Natural killer cell (primary cell): ENCODE results near the gene SNX22. TPM values are rescaled to one million over a fixed set of nuclear protein-coding genes. Genes with fewer than 3 reads are reported as not detected.

ENCODE experiments used
- ATAC-seq, 3 donors: fragments of 150-1000 bp in 2 of 3; fragments of 200-7000 bp in 1 of 3; cut with Tn5 transposase; 1 replicate in 1 of 3; 2 replicates in 2 of 3; pipeline ENCODE4 v1.10.0; 2021; ENCODE audit warnings: mild to moderate bottlenecking in 2 of 3, moderate library complexity in 2 of 3
- DNase-seq, 2 donors: peaks; one replicate each; pipeline versions ENCODE4 v3.0.0 to v3.0.0-alpha.2; 2013 to 2021; ENCODE audit warnings: mixed read lengths in 1 of 2
- H3K27ac ChIP-seq: one replicate; pipeline ENCODE4 v1.5.1; 2013; ENCODE audit warnings: mild to moderate bottlenecking, low read length
- H3K27me3 ChIP-seq: one replicate; pipeline ENCODE4 v1.6.1; 2013; ENCODE audit warnings: low read length; ENCODE audit not compliant: control insufficient read depth, insufficient read depth
- H3K36me3 ChIP-seq: one replicate; pipeline ENCODE4 v1.6.1; 2013; ENCODE audit warnings: low read length; ENCODE audit not compliant: control insufficient read depth, insufficient read depth
- H3K4me1 ChIP-seq: one replicate; pipeline ENCODE4 v1.6.1; 2013; ENCODE audit warnings: low read length; ENCODE audit not compliant: control insufficient read depth, insufficient read depth
- H3K4me3 ChIP-seq: one replicate; pipeline ENCODE4 v1.5.1; 2013; ENCODE audit warnings: low read length
- H3K9me3 ChIP-seq: one replicate; pipeline ENCODE4 v1.6.1; 2013; ENCODE audit warnings: low read length; ENCODE audit not compliant: control insufficient read depth, insufficient read depth
- H3K27ac Mint-ChIP-seq, 2 donors: one replicate each; pipeline ENCODE4 v1.8.0; 2022; ENCODE audit warnings: mild to moderate bottlenecking in 2 of 2, mixed read lengths in 2 of 2, moderate library complexity in 1 of 2
- H3K27me3 Mint-ChIP-seq, 2 donors: one replicate each; pipeline ENCODE4 v1.8.0; 2022; ENCODE audit warnings: low read depth in 2 of 2, mixed read lengths in 2 of 2
- H3K36me3 Mint-ChIP-seq: one replicate; pipeline ENCODE4 v1.8.0; 2022; ENCODE audit warnings: mixed read lengths
- H3K4me1 Mint-ChIP-seq, 2 donors: one replicate each; pipeline ENCODE4 v1.8.0; 2022; ENCODE audit warnings: mixed read lengths in 2 of 2
- H3K4me3 Mint-ChIP-seq: one replicate; pipeline ENCODE4 v1.8.0; 2022; ENCODE audit warnings: mild to moderate bottlenecking, moderate library complexity, mixed read lengths
- H3K9me3 Mint-ChIP-seq, 2 donors: one replicate each; pipeline ENCODE4 v1.8.0; 2022; ENCODE audit warnings: mixed read lengths in 2 of 2
- WGBS: methylation state at CpG from one replicate; pipeline ENCODE4 v1.1.7; 2013; ENCODE audit warnings: missing lambda C conversion rate; ENCODE audit not compliant: insufficient coverage; 5-methylcytosine and 5-hydroxymethylcytosine counted together
- intact Hi-C: fragments of 100-400 bp; cut with micrococcal nuclease; formaldehyde crosslinking; loops from one replicate; pipeline ENCODE4 v1.14.2; 2022
- total RNA-seq, 4 donors: library from RNA; stranded (reverse); fragments of 120-200 nt in 1 of 4; gene quantifications; one replicate each; pipeline versions ENCODE4 v1.2.3 to v1.2.4, GENCODE V29; 2013 to 2022
- TF ChIP-seq, protein P1 (sequence below): fragments of 200-600 bp; IDR thresholded peaks from one replicate; pipeline ENCODE4 v1.8.0; 2022; ENCODE audit warnings: antibody characterized with exemption

Gene SNX22
- total RNA-seq, 3 donors from 2014 or later (not counting 1 experiment from before 2014, with no cell fraction given): 0.41 to 0.80 (median 0.75) TPM

DNA sequence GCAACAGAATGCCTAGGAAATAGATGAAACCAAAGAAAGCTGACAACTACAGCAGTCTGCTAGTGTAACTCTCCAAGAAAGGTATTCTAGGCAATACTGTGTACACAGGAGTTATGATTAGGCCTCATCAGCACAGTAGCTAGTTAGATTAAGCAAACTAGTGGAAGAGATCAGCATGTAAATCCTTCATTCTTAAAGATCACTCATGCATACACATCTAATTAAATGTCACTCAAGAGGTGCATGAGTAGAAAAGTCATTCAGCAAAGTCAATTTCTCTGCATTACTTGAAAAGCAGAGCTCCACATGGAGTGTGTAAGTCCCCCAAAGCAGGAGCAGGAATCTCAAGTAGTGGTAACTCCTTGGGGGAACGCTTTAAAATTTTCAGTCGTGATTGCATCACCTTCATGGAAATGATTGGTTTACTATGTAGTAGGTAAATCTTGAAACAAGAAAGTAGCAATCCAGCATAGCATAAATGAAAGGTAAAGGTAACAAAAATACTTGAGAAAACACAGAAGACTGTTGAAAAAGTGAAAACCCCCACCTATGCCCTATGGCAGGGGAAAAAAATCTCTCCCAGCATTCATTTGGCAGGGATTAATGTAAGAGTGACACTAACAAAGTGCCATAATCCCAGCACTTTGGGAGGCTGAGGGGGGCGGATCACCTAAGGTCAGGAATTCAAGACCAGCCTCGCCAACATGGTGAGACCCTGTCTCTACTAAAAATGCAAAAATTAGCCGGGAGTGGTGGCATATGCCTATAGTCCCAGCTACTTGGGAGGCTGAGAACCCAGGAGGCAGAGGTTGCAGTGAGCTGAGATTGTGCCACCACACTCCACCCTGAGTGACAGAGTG lies 40.7 kb downstream of the SNX22 start:
- peaks cover 13% of the 10 kb centered on the region for H3K36me3 ChIP-seq
- WGBS: 95% methylated on average over 5 of the region's 5 CpGs
- peaks cover 7% of the 10 kb centered on the region for H3K36me3 Mint-ChIP-seq

DNA sequence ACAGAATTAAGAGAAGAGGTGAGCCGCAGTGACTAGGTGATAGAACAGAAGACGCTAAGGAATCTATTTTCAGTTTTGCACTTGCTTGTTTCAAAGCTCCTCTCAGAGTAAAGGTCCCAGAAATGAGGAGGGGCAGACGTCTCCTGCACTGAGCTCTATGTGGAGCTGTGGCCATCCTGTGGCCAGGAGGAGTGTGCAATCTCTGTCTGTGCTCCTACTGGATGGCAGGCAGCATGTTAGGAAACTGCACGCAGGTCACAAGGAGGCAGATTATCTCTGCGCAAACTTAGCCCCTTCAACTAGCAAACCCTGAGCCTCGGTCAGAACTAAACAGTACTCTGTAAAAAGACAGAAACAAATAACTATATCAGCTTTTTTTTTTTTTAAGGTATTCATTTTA lies 42.4 kb downstream of the SNX22 start:
- no peaks in the 10 kb centered on the region for H3K27me3 ChIP-seq
- Mint-ChIP-seq H3K27me3 (no peaks in the 10 kb centered on the region), H3K27ac (no peak overlapping the region), H3K36me3 (peaks cover 7% of the 10 kb centered on the region), H3K4me1 (no peaks in the 10 kb centered on the region), H3K4me3 (no peak overlapping the region), H3K9me3 (no peaks in the 10 kb centered on the region)
- no peak for DNase-seq
- H3K36me3 ChIP-seq: peaks cover 13% of the 10 kb centered on the region
- H3K4me1 ChIP-seq: no peaks in the 10 kb centered on the region
- intact Hi-C loops: no loop called here
- H3K4me3 ChIP-seq: no peak overlapping the region
- no peak for ATAC-seq
- H3K9me3 ChIP-seq: no peaks in the 10 kb centered on the region
- H3K27ac ChIP-seq: no peak overlapping the region
- 97% methylated on average over 6 of the region's 6 CpGs for WGBS
- TF ChIP-seq, protein P1, sequence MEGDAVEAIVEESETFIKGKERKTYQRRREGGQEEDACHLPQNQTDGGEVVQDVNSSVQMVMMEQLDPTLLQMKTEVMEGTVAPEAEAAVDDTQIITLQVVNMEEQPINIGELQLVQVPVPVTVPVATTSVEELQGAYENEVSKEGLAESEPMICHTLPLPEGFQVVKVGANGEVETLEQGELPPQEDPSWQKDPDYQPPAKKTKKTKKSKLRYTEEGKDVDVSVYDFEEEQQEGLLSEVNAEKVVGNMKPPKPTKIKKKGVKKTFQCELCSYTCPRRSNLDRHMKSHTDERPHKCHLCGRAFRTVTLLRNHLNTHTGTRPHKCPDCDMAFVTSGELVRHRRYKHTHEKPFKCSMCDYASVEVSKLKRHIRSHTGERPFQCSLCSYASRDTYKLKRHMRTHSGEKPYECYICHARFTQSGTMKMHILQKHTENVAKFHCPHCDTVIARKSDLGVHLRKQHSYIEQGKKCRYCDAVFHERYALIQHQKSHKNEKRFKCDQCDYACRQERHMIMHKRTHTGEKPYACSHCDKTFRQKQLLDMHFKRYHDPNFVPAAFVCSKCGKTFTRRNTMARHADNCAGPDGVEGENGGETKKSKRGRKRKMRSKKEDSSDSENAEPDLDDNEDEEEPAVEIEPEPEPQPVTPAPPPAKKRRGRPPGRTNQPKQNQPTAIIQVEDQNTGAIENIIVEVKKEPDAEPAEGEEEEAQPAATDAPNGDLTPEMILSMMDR: no peak

More for the DNA sequence above, 40.7 kb downstream of the SNX22 start:
- H3K27me3 Mint-ChIP-seq: no peaks in the 10 kb centered on the region
- H3K27ac Mint-ChIP-seq: no peak overlapping the region
- intact Hi-C loops: no loop called here
- H3K9me3 ChIP-seq: no peaks in the 10 kb centered on the region
- TF ChIP-seq, protein P1: no peak
- no peak for ATAC-seq
- no peak for DNase-seq
- no peaks in the 10 kb centered on the region for H3K9me3 Mint-ChIP-seq
- no peaks in the 10 kb centered on the region for H3K27me3 ChIP-seq
- H3K27ac ChIP-seq: no peak overlapping the region
- no peaks in the 10 kb centered on the region for H3K4me1 Mint-ChIP-seq
- H3K4me1 ChIP-seq: no peaks in the 10 kb centered on the region
- H3K4me3 Mint-ChIP-seq: no peak overlapping the region
- no peak overlapping the region for H3K4me3 ChIP-seq

- Mint-ChIP-seq H3K27me3 (no peaks in the 10 kb centered on the region), H3K36me3 (peaks cover 7% of the 10 kb centered on the region), H3K27ac (no peak overlapping the region), H3K9me3 (no peaks in the 10 kb centered on the region), H3K4me1 (no peaks in the 10 kb centered on the region), H3K4me3 (no peak overlapping the region)
- intact Hi-C loops: no loop called here
- H3K27ac ChIP-seq: no peak overlapping the region
- no peaks in the 10 kb centered on the region for H3K27me3 ChIP-seq
- no peaks in the 10 kb centered on the region for H3K9me3 ChIP-seq
- TF ChIP-seq, protein P1: no peak
- no peak for ATAC-seq
- no peak overlapping the region for H3K4me3 ChIP-seq
- 89% methylated on average over 1 of the region's 1 CpG for WGBS
- DNase-seq: no peak
- no peaks in the 10 kb centered on the region for H3K4me1 ChIP-seq
- peaks cover 18% of the 10 kb centered on the region for H3K36me3 ChIP-seq
These were observed 45.9 kb downstream of the SNX22 start for GRCh38 chr15:64197425-64197824.

- H3K36me3 Mint-ChIP-seq: no peaks in the 10 kb centered on the region
- H3K27ac ChIP-seq: no peak overlapping the region
- DNase-seq: no peak
- no peaks in the 10 kb centered on the region for H3K27me3 ChIP-seq
- ATAC-seq: no peak
- H3K9me3 Mint-ChIP-seq: no peaks in the 10 kb centered on the region
- H3K9me3 ChIP-seq: no peaks in the 10 kb centered on the region
- H3K36me3 ChIP-seq: peaks cover 25% of the 10 kb centered on the region
- no peak overlapping the region for H3K27ac Mint-ChIP-seq
- H3K4me3 Mint-ChIP-seq: no peak overlapping the region
- H3K27me3 Mint-ChIP-seq: no peaks in the 10 kb centered on the region
- TF ChIP-seq, protein P1: no peak
- H3K4me1 ChIP-seq: no peaks in the 10 kb centered on the region
- intact Hi-C loops: no loop called here
- H3K4me1 Mint-ChIP-seq: peaks cover 0 to 5% of the 10 kb centered on the region in 2 donors
- H3K4me3 ChIP-seq: no peak overlapping the region
These were observed 53.7 kb downstream of the SNX22 start for GRCh38 chr15:64205202-64205601.
